Aortic smooth muscle cell (primary cell): ENCODE results near the gene OR10AG1. TPM values are rescaled to one million over a fixed set of nuclear protein-coding genes. Genes with fewer than 3 reads are reported as not detected.

ENCODE experiments used
- total RNA-seq: library from RNA; depleted of rRNA; stranded (reverse); fragments of >200 nt; gene quantifications from 2 replicates; pipeline ENCODE4 v1.2.3, GENCODE V29; 2014

The OR10AG1 gene
- total RNA-seq = not detected in 2 replicates

GRCh38 chr11:55969845-55970244 lies at the start of gene OR10AG1:
Gene OR10AG1, minus strand, starts transcription at chr11:55969945. Its CDS starts 38 bp downstream, at chr11:55969907.

GRCh38 chr11:55994525-55994924 lies 24.8 kb upstream of the OR10AG1 start, which contains the start of gene OR5F1:
Gene OR5F1, minus strand, starts transcription at chr11:55994625. Its CDS starts 0 bp downstream, at chr11:55994625.

GRCh38 chr11:55936300-55936699 lies 33.4 kb downstream of the OR10AG1 start, which contains the start of gene OR5I1:
Gene OR5I1, minus strand, starts transcription at chr11:55936400. Its CDS starts 0 bp downstream, at chr11:55936400.

Other genes with a start within 250 kb of the OR10AG1 start
- gene OR5D13, start 196.5 kb downstream of the OR10AG1 start, total RNA-seq = not detected in 2 replicates
- gene OR5D14, start 174.4 kb downstream of the OR10AG1 start, total RNA-seq = not detected in 2 replicates
- not detected in 2 replicates for gene OR5L1, start 158.6 kb downstream of the OR10AG1 start, total RNA-seq
- not detected in 2 replicates for gene OR5D18, start 150.3 kb downstream of the OR10AG1 start, total RNA-seq
- not detected in 2 replicates for gene OR5L2, start 142.7 kb downstream of the OR10AG1 start, total RNA-seq
- not detected in 2 replicates for gene OR5D16, start 131.2 kb downstream of the OR10AG1 start, total RNA-seq
- not detected in 2 replicates for gene TRIM51, start 86.6 kb downstream of the OR10AG1 start, total RNA-seq
- not detected in 2 replicates for gene OR5W2, start 55.4 kb downstream of the OR10AG1 start, total RNA-seq
- not detected in 2 replicates for gene OR5I1, start 33.5 kb downstream of the OR10AG1 start, total RNA-seq
- gene OR5F1, start 24.7 kb upstream of the OR10AG1 start, total RNA-seq = not detected in 2 replicates
- not detected in 2 replicates for gene OR5AS1, start 57.7 kb upstream of the OR10AG1 start, total RNA-seq
- not detected in 2 replicates for gene OR8I2, start 123.4 kb upstream of the OR10AG1 start, total RNA-seq
- not detected in 2 replicates for gene OR8H2, start 133.7 kb upstream of the OR10AG1 start, total RNA-seq
- not detected in 2 replicates for gene OR8H3, start 152.4 kb upstream of the OR10AG1 start, total RNA-seq
- not detected in 2 replicates for gene OR8J3, start 170.3 kb upstream of the OR10AG1 start, total RNA-seq
- gene OR8K5, start 190.4 kb upstream of the OR10AG1 start, total RNA-seq = not detected in 2 replicates
- not detected in 2 replicates for gene OR5J2, start 206.7 kb upstream of the OR10AG1 start, total RNA-seq